Fibroblast of lung (primary cell): ENCODE results near the gene RAP1A.

ENCODE experiments used
- EZH2 ChIP-seq: IDR thresholded peaks from 2 replicates; pipeline ENCODE4 v1.5.1; 2012; ENCODE audit warnings: low read length, control low read depth, mild to moderate bottlenecking; ENCODE audit errors: missing control alignments
- TF ChIP-seq, protein P1 (sequence below), 2 donors: IDR thresholded peaks in 1 of 2; conservative IDR thresholded peaks in 1 of 2; 1 replicate in 1 of 2; 2 replicates in 1 of 2; pipeline ENCODE4 v1.5.1; 2011 to 2012; ENCODE audit warnings: low read length in 2 of 2, control low read depth in 1 of 2, inconsistent platforms in 1 of 2, low read depth in 1 of 2, mild to moderate bottlenecking in 1 of 2

DNA sequence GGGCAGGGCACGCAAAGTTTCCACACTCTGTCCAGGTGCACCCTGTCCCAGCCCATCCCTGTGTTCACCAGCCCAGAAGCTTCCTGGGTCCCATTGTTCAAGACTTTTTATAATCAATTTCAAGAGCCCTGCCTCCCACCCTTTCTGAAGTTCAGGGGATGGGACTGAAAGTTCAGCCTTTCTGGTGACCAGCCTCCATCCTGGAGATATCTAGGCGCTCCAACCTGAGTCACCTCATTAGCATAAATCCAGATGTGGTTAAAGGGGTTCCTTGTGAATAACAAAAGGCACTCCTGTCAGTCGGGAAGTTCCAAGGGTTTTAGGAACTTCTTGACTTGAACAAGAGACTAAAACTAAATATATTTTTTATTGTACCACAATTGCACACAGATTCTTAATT is 48.4 kb upstream of the RAP1A start:
- TF ChIP-seq, protein P1, sequence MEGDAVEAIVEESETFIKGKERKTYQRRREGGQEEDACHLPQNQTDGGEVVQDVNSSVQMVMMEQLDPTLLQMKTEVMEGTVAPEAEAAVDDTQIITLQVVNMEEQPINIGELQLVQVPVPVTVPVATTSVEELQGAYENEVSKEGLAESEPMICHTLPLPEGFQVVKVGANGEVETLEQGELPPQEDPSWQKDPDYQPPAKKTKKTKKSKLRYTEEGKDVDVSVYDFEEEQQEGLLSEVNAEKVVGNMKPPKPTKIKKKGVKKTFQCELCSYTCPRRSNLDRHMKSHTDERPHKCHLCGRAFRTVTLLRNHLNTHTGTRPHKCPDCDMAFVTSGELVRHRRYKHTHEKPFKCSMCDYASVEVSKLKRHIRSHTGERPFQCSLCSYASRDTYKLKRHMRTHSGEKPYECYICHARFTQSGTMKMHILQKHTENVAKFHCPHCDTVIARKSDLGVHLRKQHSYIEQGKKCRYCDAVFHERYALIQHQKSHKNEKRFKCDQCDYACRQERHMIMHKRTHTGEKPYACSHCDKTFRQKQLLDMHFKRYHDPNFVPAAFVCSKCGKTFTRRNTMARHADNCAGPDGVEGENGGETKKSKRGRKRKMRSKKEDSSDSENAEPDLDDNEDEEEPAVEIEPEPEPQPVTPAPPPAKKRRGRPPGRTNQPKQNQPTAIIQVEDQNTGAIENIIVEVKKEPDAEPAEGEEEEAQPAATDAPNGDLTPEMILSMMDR (conservative IDR thresholded peaks at IDR 0.05 in 1 of 2, IDR thresholded peaks at IDR 0.05 in 1 of 2; ENCODE audit: low read depth in 1 of 2, low read length in 2 of 2): no peak
- no peak for TF ChIP-seq EZH2
